ENCODE measurements around the gene ABHD12.
"Not testable (repeated sequence)": the region's sequence is repeated elsewhere in the genome, so short reads cannot be mapped to it uniquely, and the experiment has no call there.

ABHD12 gene

DNA sequence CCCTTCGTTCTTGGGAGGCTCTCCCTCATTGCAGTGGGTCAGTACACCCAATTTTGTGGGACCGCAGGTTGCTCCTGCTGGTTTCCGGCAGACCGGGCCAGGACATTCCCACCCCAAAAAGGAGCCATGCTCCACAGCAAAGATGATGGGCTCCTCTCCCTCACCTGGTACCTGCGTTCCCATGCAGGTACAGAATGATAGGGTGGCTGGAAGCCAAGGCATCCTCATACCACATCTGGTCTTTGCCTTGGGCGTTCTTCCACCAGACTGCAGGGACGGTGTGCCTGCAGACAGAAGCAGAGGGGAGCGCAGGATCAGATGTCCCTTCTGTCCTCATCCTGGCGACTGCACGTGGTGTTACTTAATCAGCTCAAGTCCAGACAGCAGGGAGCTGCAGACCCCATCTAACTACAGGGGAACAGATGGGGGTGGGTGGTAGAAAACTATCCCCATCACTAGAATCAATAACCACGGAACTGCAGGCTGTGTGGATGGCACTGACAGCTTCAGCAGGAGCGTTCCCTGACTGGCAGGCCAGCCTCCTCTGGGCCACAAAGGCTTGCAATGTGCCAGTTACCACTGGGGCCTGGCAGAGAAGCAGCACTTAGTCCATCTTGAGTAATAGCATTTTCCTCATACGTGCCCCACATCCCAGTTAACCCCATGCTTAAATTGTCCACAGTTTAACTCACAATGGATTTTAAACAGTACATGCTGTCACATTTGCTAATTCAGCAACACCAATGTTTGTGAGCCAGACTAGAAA lies 70.4 kb downstream of the ABHD12 start:
- DNase-seq: no peak

DNA sequence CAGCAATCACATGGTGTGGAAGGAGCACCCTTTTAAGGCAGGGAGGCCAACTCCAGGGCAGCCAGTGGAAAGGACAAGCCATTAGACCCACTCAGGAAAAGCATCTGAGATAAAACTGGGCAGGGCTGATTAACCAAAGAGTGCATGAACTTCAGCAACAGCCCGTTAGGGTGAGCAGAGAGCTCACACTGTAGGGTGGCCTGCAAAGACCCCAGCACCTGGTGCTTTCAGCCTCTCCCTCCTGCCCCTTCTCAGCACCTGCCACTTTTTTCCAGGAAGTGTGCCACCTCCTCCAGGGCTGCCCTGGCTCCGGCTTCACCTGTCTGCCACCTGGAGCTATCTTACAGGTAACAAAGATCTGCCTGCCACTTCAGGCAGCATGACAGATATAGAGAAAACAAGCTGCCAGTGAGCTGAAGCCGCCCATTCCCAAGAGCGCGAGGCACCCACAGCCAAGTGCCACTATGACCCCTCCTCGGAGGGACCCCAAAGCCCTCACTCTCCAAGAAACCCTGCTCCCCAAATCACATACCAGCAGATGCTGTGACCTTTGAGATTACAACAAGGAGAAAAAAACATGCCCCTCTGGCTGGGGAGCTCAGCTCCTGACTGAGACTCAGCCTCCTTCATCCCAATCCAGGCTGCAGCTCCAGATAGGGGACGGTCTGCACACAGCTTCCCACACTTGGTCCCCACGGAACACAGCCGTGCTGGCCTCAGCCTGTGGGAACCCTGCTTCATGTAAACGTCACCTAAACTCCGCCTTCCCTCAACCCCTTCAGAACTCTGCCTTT lies 71.2 kb downstream of the ABHD12 start:
- no peak for DNase-seq

DNA sequence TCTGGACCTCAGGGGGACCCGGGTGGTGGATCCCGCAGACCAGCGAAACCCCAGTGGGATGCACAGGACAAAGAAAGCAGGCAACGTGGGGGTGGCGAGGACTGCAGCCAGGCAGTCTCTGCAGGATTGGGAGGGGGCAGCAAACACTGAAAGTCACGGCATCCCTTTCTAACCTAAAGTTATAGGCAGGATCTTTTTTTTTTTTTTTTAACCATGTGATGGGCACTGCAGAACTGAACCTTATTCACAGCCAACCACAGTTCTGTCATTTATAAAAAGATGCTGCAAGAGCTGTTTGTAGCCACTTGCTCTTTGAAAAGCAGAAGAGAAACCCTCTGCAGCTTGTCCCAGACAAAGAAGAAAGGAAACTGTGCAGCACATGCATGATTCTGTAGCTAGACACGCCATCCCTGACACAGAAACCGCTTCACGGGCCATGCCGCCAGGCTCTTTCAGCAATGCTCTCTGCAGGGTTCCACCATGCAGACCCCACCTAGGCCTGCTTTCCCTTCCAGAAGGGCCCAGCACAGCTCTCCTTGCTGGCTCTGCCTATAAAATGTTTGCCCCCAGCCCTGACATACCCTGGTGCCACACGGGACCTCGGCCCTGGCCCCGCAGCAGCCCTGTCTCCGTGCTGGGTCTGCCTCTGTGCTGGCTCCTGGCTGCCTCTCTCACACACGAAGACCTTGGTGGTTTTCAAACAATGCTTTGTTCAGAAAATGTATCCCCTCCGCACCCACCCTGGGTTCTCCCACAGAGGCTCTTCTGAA lies 72.0 kb downstream of the ABHD12 start:
- DNase-seq: no peak

DNA sequence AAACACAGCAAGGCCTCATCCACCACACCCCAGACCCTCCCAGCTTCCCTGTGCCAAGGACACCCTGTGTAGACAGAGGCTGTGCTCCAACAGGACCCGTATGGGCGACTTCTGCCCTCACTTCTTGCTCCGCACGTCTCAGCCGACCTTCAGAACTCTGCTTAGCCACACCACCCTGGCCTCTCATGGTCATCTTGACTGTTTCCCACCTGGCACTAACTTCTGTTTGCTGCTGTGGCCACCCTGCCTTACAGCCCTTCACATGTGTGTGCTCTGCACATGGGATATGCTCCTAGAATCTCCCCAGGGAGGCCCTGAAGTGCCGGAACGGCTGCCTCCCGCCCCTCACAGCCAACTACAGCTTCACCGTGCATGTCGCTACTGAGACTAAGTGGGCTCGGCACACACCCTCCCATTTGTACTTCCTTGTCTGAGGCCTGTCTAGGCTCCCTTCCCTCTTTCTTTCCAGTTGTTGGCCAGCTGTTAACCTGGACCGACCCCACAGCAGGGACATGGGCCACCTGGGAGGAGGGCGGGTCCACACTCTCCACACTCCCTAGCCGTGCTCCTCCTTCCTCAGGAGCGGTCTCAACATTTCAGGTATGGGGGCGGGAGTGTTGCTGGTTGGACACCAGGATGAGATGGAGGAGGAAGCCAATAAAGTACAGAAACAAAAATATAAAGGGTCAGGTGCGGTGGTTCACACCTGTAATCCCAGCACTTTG lies 73.1 kb downstream of the ABHD12 start:
- no peak for DNase-seq

DNA sequence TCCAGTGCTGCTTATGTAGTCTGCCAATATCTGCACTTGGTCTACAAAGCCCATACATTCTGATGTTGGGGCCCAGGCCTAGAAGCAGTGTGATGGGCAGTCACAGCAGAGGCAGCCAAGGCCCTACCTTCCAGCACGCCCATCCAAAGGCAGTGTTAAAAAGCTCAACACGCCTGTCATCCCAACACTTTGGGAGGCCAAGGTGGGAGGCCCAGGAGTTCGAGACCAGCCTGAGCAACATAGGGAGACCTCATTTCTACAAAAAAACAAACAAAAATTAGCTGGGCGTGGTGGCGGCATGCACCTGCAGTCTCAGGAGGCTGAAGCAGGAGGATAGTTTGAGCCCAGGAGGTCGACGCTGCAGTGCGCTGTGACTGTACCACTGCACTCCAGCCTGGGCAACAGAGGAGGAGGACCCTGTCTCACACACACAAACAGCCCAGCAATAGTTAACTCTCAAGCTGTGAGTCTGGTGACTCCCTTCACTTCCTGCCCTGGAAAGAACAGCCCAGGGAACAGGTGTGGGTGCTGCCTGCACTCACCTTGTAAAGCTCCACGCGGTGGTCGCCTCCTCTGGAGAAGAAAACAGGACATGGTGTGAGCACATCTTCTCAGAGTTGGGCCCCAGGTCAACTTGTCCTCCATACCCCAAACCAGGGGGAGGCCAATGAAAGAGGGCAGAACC lies 74.0 kb downstream of the ABHD12 start:
- DNase-seq: no peak

DNA sequence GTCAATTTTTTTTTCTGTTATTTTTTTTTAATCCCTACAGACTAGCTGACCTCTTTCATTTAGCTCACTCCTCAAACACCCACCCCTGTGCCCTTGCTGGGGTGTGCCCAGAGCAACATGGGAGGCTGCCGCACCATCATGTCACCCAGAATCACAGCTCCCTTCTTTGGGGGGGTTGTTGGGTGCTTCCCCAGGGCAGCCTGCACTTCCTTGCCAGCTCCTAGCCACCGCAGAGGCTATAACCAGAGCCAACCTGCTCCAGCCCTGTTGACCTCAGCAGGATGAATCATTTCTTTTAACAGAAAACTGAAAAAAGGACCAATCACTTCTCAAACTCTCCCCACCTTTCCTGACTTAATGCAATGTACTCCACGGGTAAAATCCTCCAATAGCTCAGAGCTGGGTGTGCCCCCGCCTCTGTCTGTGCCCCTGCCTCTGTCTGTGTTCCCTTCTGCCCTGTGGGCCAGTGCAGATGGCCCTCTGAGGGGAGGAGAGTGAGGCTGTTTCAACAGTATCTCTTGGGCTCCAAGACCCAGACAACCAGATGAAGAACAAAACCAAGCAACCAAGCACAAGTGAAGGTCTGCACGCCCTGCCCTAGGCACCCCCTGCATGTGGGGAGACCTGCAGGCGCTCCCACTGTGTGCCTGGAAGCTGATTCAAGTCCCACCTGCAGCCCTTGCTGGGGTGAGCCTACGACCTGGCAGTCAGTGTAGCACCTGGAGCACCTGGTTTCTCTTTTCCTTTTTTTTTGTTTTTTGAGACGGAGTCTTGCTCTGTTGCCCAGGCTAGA lies 75.0 kb downstream of the ABHD12 start:
- DNase-seq: peak; percentile 6

DNA sequence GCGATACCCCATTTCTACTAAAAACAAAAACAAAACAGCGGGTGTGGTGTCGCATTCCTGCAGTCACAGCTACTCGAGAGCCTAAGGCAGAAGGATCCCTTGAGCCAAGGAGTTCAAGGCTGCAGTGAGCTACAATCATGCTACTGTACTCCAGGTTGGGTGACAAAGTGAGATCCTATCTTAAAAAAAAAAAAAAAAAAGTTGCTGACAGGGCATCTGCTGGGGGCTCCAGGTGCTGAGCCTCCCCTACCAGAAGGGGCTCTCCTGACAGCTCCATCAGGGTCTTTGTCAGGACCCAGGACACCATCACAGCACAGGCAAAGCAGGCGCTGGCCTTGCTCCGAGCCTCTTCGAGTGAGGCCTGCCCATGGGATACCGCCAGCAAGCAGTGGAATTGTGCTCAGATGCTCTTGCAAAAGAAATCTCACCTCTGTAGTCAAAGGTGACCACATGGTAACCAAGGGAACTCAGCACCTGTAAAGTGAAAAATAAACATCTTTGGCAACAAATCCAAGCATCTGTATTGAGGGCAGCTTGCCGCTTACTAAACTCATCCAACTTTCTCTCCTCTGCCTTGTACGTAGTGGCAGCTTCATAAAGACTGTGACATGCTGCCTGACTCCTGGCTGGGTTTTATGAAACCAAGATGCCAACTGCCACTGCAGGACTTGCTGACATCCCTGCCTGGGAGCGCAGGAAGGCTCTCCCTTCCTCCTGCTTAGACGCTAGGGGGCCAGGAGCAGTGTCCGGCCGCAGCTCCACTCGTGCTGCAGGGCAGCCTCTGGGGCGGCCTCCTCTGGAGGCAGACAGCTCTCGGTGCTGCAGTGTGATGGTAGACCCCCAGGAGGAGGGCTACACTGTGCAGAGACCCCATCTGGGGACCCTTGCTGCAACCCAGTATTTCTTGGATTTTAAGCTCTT lies 75.9 kb downstream of the ABHD12 start:
- DNase-seq: peak; percentile 5

DNA sequence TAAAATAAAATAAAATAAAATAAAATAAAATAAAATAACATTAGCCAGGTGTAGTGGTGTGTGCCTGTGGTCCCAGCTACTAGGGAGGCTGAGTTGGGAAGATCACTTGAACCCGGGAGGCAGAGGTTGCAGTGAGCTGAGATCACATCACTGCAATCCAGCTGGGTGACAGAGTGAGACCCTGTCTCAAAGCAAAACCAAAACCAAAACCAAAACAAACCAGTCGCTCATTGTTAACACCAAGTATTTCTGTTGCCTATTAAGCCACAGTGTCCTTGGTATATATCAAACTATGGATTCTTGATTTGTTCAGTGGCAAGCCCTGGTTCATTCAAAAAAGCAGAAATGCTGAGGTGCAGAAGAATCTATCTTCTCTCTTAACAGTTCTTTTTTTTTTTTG lies 77.0 kb downstream of the ABHD12 start:
- DNase-seq: no peak

DNA sequence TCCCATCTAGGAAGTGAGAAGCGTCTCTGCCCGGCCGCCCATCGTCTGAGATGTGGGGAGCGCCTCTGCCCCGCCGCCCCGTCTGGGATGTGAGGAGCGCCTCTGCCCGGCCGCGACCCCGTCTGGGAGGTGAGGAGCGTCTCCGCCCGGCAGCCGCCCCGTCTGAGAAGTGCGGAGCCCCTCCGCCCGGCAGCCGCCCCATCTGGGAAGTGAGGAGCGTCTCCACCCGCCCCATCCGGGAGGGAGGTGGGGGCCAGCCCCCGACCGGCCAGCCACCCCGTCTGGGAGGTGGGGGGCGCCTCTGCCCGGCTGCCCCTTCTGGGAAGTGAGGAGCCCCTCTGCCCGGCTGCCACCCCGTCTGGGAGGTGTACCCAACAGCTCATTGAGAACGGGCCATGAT lies 77.9 kb downstream of the ABHD12 start:
- DNase-seq: not testable (repeated sequence)

DNA sequence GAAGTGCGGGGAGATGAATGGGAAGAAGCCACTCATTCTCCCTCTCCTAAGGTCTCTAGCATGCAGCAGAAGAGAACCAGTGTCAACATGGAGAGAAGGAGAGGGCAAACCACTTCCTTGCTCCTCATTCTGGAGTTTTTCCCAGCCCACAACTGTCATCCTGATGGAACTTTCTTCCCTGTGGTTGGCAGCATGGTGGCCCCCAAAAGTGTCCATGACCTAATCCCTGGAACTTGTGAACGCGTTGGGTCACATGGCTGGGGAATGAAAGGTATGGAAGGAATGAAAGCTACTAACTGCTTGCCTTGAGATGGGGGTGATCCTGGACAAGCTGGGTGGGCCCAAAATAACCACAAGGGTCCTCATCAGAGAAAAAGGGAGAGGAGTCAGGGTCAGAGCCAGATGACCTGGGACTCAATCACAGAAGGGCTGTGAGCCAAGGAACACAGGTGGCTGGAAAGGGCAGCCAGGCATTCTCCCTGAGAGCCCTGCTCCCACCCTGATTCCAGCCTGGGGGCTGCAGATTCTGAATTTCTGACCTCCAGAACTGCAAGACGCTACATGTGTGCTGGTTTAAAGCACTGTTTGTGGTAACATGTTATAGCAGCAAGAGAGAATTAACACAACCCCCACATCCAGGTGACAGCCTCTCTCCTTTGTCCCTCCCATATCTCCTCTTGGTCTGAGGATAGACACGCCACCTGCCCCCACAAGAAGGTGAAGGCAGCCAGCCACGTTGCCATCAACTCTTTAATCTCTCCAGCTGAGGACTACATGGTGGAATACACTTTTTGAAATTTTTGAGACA lies 79.5 kb downstream of the ABHD12 start:
- no peak for DNase-seq

DNA sequence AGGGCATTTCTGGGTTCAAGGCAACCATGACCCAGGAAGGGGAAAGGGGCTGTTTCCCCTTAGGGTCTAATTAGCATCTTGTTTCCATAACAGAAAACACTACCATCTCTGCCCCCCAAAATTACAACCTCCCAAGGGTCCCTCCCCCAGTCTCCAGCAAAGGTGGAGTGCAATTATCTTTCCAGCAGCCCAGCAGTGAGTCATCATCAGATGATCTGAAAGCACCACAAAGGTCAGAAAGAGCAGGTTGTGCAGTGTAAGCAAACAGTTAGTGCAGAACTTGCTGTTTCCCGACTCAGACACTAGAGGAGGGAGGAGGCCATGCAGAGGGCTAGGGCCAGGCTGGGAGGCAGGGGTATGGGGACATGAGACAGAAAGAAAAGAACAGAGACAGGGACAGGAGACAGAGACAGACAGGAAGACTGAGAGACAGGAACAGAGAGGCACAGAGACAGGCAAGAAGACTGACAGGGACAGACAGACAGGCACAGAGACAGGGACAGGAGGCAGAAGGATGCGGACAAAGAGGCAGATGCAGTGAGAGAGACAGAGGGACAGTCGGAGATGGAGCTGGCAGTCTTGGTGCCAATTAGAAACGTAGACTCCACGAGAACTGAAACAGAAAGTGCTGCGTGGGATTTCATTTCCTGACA lies 80.2 kb downstream of the ABHD12 start:
- DNase-seq: no peak

DNA sequence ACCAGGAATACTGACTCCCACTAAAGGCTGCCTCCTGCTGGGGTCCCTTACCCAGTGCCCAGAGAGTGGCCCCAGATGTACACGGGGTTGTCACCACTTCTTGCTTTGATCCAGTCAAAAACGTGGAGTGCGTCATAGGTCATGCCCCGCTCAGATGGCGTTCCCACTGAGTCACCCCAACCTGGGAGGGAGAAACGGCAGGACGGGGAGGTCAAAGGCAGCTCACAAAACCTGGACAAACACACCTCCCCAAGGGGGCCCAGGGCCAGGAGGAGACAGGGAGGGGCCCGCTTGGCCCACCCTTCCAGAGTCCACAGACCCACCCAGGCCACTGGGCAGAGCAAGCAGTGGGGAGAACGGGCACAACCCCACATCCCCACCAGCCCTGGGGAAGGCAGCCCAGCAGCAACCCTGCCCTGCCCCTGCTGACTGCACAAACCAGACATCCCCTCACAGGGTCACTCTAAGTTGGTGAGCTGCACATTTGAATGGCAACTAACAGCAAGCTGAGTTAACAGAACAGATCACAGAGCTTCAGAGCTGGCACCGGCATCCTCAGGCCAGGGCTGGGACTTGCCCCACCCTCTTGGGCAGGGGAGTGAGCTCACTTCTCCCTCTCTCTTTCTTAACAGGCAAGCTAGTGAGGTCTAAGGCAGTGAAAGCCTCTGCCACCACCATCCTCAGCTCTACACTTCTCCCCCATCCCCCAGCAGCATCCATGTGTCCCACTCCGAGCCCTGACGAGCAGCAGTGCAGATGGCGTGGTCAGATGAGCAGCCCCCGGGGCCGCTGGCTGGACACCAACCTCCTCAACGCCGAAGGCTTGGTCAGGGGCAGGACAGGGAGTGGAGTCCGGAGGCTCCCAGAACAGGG lies 81.0 kb downstream of the ABHD12 start:
- no peak for DNase-seq

DNA sequence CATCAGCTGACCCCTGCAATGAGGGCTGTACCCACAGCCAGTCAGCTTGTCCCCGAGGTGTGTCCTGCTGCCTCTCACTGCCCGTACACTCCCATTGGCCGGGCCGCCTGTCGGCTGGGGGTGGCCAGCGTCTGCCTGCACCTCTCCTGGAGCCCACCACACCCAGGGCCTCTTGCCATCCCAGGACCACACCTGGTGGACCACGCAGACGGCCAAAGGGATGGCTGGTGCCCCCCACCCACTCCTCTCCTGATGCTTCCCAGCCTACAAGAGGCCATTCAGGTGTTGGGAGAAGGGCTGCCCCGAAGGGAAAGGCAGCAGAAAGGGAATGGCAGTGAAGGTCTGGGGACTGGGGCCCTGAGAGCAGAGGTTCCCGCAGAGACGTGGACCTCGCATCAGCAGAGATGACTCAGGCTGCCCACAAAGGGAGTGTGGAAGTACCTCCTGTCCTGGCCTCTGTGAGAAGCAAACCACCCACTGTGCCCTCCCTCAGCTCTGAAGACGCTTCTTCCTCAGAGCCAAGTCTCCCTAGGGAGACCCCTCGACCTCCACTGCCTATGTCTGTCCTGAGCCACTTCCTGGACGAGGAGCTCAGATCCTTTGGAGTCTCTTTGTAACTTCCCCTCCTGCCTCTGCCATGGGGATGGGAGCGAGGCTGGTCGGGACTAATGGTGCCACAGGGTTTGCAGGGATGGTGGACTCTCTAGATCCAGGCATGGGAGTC lies 81.8 kb downstream of the ABHD12 start:
- no peak for DNase-seq

DNA sequence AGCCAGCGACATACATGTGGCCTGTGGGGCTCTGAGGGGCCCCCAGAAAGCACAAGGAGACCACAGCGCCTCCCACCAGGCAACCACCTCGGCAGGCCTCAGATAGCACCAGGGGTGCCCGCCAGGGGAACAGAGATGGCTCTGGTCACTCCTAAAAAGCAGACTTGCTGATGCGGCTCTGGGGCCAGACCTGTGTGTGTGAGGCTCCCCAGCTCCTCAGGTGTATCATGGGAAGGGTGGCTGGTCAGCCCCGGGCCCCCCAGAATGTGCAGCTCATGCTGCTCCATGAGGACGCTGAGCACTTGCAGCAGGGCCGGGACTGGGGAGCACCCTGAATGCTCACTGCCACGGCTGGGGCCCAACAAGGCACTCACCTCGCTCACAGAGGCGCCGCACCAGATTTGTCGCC lies 82.5 kb downstream of the ABHD12 start:
- DNase-seq: no peak

DNA sequence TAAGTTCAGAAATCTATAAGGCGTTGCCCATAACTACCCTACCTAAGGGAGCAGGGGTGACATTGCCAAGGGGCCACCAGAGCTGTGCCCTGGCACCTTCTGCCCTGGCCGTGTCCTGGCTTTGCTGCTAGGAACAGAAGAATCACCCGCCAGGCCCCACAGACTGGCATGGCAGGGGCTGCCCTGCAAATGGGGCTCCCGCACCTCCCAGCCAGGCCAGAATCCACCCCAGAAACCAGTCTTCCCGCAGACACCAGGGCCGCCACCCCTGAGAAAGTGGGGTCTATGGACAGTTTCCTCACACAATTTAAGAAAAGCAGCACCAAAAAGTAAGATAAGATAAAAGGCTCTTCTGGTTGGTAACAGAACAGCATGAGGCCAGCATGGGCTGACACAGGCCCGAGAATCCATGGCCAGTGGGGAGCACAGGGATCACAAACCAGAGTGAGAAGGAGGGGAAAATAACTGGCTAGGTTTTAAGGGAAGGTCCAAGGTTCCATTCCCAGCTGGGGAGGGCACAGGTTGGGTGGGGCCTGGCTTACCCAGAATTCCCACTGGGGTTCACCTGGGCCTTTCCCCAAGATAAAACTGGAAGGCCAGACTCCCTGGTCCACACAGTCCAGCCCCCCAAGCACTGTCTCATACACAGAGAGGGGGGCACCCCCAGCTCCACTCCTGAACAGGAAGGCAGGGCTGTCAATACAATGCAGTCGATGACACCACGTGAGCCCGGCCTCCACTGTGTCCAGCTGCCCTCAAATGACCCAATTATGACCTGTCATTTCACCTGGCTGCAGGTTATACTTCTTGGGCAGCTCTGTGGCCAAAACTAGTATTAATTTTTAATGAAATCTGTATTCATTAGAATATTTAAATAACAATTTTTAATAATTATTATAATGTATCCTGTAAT lies 83.4 kb downstream of the ABHD12 start:
- DNase-seq: no peak

DNA sequence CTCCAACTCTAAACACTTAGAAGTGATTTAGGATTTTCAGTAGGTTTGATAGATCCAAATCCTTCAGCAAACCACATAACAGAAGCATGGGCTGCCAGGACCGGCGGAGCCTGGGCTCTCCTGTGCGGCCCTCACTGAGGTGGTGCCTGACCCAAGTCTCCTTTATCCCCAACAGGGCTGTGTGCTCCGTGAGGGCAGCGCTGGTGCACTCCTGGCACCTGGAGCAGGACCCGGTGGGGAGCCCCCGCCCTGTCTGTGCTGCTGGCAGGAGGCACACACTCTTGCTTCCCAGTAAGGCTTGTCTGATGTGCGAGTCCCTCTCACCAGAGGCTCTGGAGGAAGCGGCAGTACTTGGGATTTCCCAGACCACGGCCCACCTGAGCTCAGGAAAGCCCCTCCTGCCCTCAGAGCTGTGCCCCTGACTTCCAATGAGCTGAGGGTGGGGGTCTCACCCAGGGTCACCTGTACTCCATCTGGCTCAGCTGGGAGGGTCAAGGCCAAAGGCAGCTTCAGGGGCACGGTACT lies 86.5 kb downstream of the ABHD12 start:
- no peak for DNase-seq

All from right hindlimb (tissue), 1 donor.